Amygdala (tissue), 56 donors: ENCODE measurements around the gene SLC22A9.

Experiments used
- DNase-seq, 56 donors: peaks; one replicate each; lab custom pipeline; 2025; lab: John Stamatoyannopoulos, UW

Gene SLC22A9

DNA sequence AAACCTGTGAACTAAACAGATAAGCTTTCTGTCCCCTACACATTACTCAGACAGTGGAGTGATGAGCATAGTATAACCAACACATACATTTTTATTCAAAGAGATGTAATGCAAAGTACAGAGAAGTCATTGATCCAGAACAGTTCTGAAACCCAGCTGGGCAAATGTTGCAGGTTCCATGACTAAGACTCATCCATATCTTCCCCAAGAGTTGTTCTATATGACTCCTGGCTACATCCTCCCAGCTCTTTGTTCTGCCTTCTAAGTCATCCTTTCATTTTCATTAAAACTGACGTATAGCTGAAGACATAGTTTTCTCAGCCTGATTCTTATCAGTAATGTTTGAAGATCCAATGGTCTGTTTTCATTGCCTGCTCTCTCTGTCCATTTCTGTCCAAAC is 74.1 kb downstream of the SLC22A9 start:
- DNase-seq = no peak

DNA sequence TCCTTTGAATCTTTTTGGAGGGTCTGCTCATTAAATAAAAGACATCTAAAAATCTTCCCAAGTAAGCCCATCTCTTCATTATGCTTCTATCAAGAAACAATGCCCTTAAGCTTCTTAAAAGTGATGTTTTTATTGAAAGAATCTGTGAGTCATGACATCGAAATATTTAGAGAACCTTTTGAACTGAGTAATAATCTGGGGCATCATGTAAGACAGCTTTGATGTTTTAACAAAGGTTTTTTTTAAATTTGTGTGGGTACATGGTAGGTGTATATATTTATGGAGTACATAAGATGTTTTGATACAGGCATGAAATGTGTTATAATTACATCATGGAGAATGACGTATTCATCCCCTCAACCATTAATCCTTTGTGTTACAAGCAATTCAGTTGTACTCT is 74.6 kb downstream of the SLC22A9 start:
- no peak for DNase-seq

GRCh38 chr11:63445118-63445517 is 75.5 kb downstream of the SLC22A9 start:
- DNase-seq = no peak

GRCh38 chr11:63445720-63446119 is 76.1 kb downstream of the SLC22A9 start:
- DNase-seq = peak in 4 of 56 donors; percentile 0 to 20 (median 7)

- no peak for DNase-seq
These were observed 79.1 kb downstream of the SLC22A9 start for GRCh38 chr11:63448646-63449045.

- DNase-seq = no peak
These were observed 90.0 kb downstream of the SLC22A9 start for GRCh38 chr11:63459586-63459985.
